GM23338 (cell line): Measurements from ENCODE around the gene OAS3.

Experiments
- CREB1 ChIP-seq: fragments of 250-450 bp; sonication (Bioruptor Pico); IDR thresholded peaks from 2 replicates; pipeline ENCODE4 v1.5.0; 2020; ENCODE audit warnings: low read depth, mild to moderate bottlenecking, moderate library complexity
- CTCF ChIP-seq, 2 experiments: fragments of 200-600 bp in 1 of 2; sonication (generic) in 1 of 2; conservative IDR thresholded peaks; 2 replicates each; pipeline versions ENCODE4 v1.5.1 to v1.6.1; 2016 to 2017; ENCODE audit warnings: antibody characterized with exemption in 2 of 2, low read depth in 2 of 2, mild to moderate bottlenecking in 2 of 2, moderate library complexity in 1 of 2
- ETS1 ChIP-seq: IDR thresholded peaks from 2 replicates; pipeline ENCODE4 v1.6.1; 2016; ENCODE audit warnings: antibody characterized with exemption
- EZH2 ChIP-seq: fragments of 200-600 bp; sonication (generic); IDR thresholded peaks from one replicate; pipeline ENCODE4 v1.8.0; 2017; ENCODE audit warnings: antibody characterized with exemption, mild to moderate bottlenecking, low read depth; ENCODE audit not compliant: unreplicated experiment
- EZH2phosphoT487 ChIP-seq: fragments of 200-600 bp; sonication (generic); IDR thresholded peaks from one replicate; pipeline ENCODE4 v1.8.1; 2018; ENCODE audit warnings: antibody characterized with exemption; ENCODE audit not compliant: unreplicated experiment
- JUNB ChIP-seq: IDR thresholded peaks from one replicate; pipeline ENCODE4 v1.6.1; 2016; ENCODE audit warnings: antibody characterized with exemption; ENCODE audit not compliant: unreplicated experiment
- NANOG ChIP-seq: IDR thresholded peaks from 2 replicates; pipeline ENCODE4 v1.6.1; 2016; ENCODE audit warnings: antibody characterized with exemption, borderline replicate concordance
- POLR2AphosphoS5 ChIP-seq: IDR thresholded peaks from 2 replicates; pipeline ENCODE4 v1.6.1; 2016; ENCODE audit warnings: antibody characterized with exemption, low read depth
- REST ChIP-seq: IDR thresholded peaks from one replicate; pipeline ENCODE4 v1.6.1; 2018; ENCODE audit warnings: antibody characterized with exemption; ENCODE audit not compliant: unreplicated experiment
- STAT1 ChIP-seq: IDR thresholded peaks from one replicate; pipeline ENCODE4 v1.6.1; 2016; ENCODE audit warnings: antibody characterized with exemption; ENCODE audit not compliant: unreplicated experiment
- ZNF114 ChIP-seq: fragments of 250-450 bp; sonication (Bioruptor Pico); IDR thresholded peaks from 2 replicates; pipeline ENCODE4 v1.5.0; 2020; ENCODE audit warnings: mild to moderate bottlenecking, moderate library complexity
- ZNF331 ChIP-seq: fragments of 250-450 bp; sonication (Bioruptor Pico); IDR thresholded peaks from 2 replicates; pipeline ENCODE4 v1.5.0; 2020; ENCODE audit warnings: low read depth, mild to moderate bottlenecking, moderate library complexity
- ZNF462 ChIP-seq: fragments of 250-450 bp; sonication (Bioruptor Pico); IDR thresholded peaks from 2 replicates; pipeline ENCODE4 v1.5.0; 2020; ENCODE audit warnings: mild to moderate bottlenecking, moderate library complexity

- TF ChIP-seq EZH2 = no peak
- TF ChIP-seq CTCF (conservative IDR thresholded peaks at IDR 0.05; ENCODE audit: low read depth in 2 of 2) = no peak
- TF ChIP-seq NANOG = no peak
- no peak for TF ChIP-seq POLR2AphosphoS5
- no peak for TF ChIP-seq REST
- no peak for TF ChIP-seq JUNB
- no peak for TF ChIP-seq EZH2phosphoT487
- TF ChIP-seq CREB1 = no peak
- no peak for TF ChIP-seq STAT1
- no peak for TF ChIP-seq ZNF331 (CRISPR knock-in tag)
- no peak for TF ChIP-seq ETS1
- TF ChIP-seq ZNF462 = no peak
- no peak for TF ChIP-seq ZNF114 (CRISPR knock-in tag)
Measured at GRCh38 chr12:112973818-112974231, 35.6 kb downstream of the OAS3 start.
